ENCODE measurements around the gene C6orf89.
"Not testable (repeated sequence)": the region's sequence is repeated elsewhere in the genome, so short reads cannot be mapped to it uniquely, and the experiment has no call there.

- TF ChIP-seq CTCF (IDR thresholded peaks at IDR 0.05; ENCODE audit: poor library complexity, severe bottlenecking); REST (IDR thresholded peaks at IDR 0.05; ENCODE audit: borderline replicate concordance); EP300 (conservative IDR thresholded peaks at IDR 0.05; ENCODE audit: poor library complexity, severe bottlenecking): not testable (repeated sequence)
These were observed 53.3 kb downstream of the C6orf89 start for GRCh38 chr6:36939005-36939404.

Measured in neural cell (in vitro differentiated cells).